Measurements from ENCODE around the gene LRRC3C.

The LRRC3C gene

DNA sequence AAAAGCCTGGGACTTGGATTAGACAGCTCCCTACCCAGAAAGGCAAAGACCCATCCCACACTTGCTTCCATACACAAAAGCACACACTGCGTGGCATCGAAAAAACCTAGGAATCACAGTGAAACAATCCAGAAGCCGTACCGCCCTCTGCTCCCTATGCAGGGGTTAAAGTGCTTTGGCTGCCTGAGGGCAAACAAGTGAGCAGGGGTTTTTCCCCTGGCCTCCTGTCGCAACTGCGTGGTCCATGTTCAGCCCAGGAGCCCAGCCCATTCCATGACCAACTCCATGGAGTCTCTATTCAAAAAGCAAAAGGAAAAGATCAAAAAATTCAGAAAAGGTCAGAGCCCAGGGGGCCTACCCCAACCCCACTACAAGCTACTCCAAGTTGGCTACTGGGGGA, 5.5 kb upstream of the LRRC3C start:
- in situ Hi-C loops (cut with HindIII; ENCODE audit: low pct_ligation_motif_present, low pct_unique_long_range_greater_than_20kb, low sequenced_read_pairs) = no loop called here
- DNase-seq = no peak

DNA sequence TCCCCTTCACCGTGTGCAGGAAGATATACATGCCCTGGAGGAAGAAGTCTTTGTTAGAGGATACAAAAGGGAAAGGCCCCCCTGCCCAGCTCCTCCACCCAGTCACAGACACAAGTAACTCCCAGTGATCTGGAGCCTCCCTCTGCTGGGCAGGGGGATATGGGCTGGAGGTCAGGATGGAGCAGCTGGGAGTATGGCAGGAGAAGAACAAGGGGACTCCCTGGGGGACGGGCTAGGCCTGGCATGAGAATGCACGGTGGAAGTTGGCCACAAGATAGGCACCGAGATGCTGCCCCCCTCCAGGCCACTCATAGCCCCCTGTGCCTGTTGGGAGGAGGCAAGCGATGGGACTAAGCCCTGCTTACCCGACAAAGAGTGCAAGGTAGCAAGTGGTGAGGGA, 4.3 kb upstream of the LRRC3C start:
- in situ Hi-C loops (cut with HindIII; ENCODE audit: low pct_ligation_motif_present, low pct_unique_long_range_greater_than_20kb, low sequenced_read_pairs) = no loop called here
- no peak for DNase-seq

DNA sequence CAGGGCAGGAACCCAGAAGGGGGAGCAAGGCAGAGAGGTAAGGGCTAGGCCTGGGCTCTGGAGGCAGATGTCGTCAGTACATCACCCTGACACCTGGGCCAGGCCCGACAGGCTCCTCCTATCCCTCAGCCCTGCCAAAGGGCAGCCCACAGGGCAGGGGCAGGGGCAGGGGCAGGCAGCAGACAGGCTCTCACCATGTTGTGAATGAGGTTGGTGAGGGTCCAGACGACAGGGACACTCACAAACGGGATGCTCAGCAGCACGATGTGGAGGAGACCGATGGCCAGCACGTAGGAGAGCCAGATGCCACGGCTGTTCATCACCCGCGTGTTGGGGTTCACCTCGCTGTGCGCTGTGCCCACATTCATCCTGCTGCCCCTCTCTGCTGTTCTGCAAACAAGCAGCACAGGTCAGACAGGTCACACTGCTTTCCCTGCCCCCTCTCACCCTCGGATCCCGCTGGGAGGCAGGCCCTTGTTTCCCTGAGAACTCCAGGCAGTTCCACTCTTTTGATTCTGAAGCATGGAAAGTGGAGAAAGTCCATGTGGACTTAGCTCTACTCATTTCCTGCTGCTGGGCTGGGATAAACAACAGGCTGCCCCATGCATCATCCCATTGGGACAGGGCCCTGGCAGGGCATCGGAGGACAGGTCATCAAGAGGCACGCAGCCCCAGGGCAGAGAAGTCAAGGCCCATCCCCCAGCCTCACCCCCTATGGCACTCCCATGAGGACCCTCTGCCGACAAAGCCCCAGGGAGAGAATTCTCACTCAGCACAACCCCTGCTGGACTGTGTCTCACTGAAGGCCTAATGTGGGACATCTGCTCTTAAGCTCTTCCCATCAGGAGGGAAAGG, 3.5 kb upstream of the LRRC3C start:
- DNase-seq = no peak
- in situ Hi-C loops (cut with HindIII; ENCODE audit: low pct_ligation_motif_present, low pct_unique_long_range_greater_than_20kb, low sequenced_read_pairs) = no loop called here

DNA sequence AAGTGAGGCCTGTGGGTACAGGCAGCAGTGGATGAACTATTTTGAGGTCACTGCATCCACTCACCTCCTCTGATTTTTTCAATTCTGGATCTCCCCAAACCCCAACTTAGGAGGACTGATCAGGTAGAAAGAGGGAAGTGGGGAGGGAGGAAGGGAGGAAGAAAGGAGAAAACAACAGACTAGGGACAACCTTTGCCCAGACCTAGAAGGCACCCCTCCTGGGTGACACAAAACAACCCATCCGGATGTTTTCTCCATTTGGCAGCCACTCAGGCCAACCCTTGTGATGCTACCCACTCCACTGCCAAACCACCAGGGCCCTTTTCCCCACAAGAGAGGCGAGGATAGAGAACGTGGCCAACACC, 2.9 kb upstream of the LRRC3C start:
- in situ Hi-C loops (cut with HindIII; ENCODE audit: low pct_ligation_motif_present, low pct_unique_long_range_greater_than_20kb, low sequenced_read_pairs) = no loop called here
- DNase-seq = no peak

DNA sequence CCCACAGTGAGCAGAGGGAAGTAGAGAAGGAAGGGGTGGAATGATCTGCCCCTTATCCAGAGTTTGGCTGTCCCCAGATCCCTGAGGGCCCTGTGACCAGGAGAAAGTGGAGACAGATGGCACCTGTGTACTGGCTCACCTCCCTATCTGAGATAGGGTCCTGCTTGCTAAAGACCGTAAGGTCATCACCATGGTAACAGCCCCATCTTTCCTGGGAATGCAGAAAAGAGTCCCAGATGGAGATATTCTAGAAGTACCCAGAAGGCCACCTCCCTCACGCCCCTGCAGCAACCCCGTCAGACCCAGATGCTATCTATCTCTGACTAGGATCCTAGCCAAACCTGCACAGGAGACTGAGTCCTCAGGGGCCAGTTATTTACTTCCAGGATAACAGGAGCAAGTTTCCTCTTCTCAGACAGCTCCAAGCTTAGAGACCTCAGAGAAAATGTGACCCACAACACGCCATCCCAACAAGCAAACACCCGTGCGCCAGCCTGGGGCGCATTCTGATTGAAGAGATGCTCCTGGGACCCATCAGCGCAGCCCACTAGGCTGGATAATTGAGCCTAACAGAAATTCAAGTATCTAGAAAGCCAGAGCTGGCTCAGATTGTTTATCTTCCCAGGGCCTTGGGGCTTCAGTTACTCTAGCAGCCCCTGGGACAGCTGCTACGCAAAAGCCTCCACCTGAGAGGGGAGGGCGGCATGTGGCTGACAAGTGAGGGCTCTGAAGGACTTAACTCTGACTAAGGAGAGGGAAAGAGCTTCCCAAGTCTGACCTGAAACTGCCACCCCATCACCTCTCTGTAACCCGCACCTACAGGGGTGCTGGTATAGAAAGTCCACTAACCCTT, 2.0 kb upstream of the LRRC3C start:
- in situ Hi-C loops (cut with HindIII; ENCODE audit: low pct_ligation_motif_present, low pct_unique_long_range_greater_than_20kb, low sequenced_read_pairs) = no loop called here
- DNase-seq = no peak

DNA sequence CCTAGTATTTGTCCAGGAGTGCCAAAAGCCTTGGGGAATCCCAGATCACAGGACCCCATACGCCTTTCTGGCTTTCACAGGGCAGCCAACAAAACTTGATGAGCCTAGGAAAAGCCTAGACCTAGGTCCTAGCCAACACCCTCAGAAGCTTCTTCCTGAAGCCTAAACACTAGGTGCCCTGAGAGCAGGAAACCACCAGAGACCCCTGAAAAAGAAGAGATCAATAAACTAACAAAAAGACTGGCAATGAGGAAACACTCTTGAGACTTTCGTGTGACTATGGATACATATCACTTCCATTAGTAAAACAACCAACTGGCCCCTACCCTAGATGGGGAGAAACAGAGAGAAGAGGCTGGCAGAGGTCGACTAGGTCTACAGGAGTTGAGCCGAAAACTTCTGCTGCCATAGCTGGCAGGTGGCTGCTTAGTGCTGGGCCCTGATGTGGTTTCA, 1.4 kb upstream of the LRRC3C start:
- in situ Hi-C loops (cut with HindIII; ENCODE audit: low pct_ligation_motif_present, low pct_unique_long_range_greater_than_20kb, low sequenced_read_pairs) = no loop called here

DNA sequence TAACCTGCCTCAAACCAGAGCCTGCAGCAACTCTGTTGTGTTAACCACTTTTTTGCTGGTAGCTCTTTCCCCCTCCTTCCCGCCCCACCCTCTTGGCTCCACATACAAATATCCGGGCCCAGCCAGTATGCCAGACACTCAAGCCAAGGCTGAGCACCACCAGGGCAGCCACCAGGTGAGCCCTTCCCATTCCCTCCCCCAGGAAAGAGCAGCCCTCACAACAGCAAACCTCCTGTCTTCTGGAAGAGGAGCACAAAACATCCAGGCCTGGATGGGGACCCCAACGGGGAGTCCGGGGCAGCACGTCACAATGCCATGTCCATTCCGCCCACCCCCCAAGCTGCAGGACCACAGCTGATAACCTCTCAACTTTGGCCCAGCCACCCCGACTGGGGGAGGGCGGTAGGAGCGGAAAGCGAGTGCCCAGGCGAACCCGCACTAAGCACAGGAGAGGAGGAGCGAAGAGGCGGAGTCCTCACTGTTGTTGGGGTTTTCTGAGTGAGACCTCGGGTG, 888 bp upstream of the LRRC3C start:
- in situ Hi-C loops (cut with HindIII; ENCODE audit: low pct_ligation_motif_present, low pct_unique_long_range_greater_than_20kb, low sequenced_read_pairs) = no loop called here
- peak; percentile 27 for DNase-seq

More for the DNA sequence above, 1.4 kb upstream of the LRRC3C start:
- DNase-seq = no peak

DNA sequence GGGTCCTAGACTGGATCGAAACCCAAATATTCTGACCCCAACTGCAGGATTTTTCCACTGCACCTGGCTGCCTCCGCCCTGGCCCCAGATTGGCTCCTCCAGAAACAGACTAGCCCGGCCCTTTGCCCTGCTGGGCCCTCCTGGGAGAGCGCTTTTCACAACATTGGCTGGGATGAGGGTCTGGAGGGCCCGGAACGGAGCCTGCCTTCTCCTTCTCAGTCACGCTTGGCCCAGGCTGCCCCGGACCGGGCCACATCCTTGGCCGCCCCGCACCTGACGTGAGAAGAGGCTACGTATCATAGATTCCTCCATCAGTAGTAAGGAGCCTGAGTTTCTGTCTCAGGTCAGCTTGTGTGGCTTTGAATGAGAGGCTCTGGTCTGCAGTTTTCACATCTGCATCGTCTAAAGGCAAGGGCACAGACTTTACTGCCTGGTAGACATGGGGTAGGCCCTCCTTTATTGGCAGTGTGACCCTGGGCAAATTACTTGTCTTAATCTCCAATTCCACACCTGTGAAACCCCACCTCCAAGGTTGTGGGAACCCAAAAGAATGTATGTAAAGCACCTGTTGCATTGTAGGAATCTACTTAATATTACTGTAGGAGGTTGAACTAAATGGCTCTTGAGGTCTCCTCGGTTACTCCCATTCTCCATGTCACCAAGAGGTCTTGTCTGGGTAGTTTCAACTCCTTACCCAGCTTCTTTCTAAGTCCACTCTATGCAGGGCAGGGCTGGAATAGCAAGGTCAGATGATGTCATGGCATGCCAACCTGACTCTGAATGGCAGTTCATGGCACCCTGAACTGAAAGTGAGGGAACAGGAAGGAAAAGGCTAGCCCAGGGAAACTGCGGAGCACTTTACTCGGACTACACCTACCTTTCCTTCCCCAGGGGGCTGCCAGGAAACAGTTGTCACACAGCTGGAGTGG, 661 bp downstream of the LRRC3C start:
- in situ Hi-C loops (cut with HindIII; ENCODE audit: low pct_ligation_motif_present, low pct_unique_long_range_greater_than_20kb, low sequenced_read_pairs) = no loop called here
- DNase-seq = peak; percentile 49

DNA sequence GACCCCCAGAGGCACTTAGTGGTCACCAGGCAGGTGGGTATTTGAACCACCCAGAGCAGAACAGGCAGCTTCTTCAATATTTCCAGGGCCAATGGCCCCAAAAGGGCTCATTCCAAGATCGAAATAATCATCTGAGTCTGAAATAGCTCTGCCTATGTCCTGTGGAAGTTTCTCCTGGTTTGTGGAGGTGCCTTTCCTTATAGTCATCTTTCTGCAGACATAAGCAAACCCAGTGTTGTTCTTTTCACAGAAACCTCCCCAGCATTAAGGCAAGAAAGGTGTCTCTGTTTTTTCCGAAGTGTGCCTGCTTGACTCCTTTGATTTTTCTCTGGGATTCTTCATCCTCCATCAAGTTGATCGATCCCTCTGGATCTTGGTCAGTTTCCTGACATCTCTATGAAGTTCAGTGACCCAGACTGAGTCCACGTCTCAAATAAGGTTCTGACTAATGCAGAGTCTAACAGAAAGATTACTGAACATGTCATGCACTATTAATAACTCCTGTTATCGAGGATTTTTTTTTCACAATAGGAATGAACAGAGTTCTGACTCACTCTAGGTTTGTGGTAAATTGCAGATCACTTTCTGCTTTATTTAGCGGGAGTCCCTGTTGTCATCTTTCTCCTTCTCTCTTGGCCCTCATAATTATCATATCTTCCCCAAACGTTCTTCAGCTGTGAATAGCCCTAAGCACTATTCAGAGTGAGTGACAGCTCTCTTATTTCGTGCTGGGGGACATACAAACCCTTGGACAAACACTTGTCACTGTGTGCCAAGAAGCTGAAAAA, 1.5 kb downstream of the LRRC3C start:
- in situ Hi-C loops (cut with HindIII; ENCODE audit: low pct_ligation_motif_present, low pct_unique_long_range_greater_than_20kb, low sequenced_read_pairs) = no loop called here
- DNase-seq = peak; percentile 92

DNA sequence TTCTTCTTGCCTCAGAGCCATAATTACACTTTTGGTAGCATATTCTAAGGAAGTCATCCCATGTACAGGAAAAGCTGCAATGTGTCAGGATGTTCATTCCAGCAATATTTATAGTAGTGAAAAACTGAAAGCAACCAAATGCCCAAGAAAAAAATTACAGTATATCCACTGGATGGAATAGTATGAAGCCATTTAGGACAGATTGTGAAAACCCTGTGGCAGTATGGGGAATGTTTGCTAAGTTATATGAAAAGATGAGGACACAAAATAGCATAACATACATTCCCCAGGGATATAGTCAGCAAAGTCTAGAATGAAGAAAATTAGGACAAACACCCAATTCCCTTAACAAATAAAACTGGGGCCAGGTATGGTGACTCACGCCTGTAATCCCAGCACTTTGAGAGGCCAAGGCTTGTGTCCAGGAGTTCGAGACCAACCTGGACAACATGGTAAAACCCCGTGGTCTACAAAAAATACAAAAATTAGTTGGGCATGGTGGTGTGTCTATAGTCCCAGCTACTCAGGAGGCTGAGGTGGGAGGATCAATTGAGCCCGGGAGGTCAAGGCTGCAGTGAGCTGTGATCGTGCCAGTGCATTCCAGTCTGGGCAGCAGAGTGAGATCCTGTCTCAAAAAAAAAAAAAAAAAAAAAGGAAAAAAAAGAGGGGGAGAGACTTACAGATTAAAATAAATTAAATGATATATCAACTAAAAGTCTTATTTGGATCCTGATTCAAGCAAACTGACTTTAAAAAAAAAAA, 2.3 kb downstream of the LRRC3C start:
- DNase-seq = peak; percentile 40
- in situ Hi-C loops (cut with HindIII; ENCODE audit: low pct_ligation_motif_present, low pct_unique_long_range_greater_than_20kb, low sequenced_read_pairs) = no loop called here

DNA sequence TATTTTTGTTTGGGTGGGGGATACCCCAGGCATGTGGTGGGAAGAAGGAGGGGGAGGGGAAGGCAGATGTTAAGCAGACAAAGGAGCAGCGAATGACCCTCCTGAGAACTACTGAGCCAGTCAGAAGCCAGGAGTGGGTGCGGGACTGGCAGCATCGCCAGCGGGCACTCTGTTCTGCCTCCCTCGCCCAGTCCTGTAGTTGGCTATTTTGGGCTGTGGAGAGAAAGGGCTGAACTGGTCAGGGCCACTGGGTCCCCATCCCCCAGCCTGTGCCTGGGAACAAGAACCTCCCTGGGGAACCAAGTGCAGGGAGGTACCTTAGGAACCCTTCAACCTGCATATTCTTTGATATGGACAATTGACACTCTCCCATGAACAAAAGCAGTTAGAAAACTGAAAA, 6.4 kb downstream of the LRRC3C start:
- DNase-seq = no peak
- in situ Hi-C loops (cut with HindIII; ENCODE audit: low pct_ligation_motif_present, low pct_unique_long_range_greater_than_20kb, low sequenced_read_pairs) = no loop called here

DNA sequence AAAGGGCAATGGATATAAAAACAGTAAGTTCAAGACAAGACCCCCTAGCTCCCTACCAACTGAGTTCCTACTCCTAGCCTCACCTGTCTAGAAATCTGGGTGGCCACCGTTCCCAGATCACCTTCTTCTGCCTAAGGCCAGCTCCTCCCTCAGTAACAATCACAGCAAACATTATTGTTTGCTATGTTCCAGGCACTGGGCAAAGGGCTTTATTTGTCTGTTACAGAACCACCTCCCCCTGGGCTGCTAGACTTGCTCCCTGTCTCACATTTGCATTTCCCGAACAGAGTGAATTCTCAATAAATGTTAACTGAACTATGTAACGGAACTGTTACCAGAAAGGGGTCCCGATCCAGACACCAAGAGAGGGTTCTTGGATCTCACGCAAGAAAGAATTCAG, 6.8 kb downstream of the LRRC3C start:
- in situ Hi-C loops (cut with HindIII; ENCODE audit: low pct_ligation_motif_present, low pct_unique_long_range_greater_than_20kb, low sequenced_read_pairs) = no loop called here
- DNase-seq = no peak

DNA sequence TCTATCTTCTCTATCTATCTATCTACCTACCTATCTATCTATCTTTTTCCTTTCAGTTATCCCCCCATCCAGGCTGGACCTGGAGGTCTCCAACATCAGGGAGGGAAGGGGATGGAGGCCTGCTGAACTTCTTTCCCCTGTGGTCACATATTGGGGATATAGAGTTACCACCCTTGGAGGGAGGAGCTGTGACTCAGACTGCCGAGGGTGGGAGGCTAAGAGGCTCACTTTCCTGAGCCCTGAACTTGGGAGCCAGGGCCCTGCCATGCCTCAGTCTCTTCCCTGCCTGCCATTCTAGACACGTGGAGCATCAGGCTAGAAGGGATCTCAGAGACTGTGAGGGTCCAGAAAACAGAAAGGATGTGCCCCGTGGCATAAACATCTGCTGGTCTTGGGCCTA, 8.4 kb downstream of the LRRC3C start:
- in situ Hi-C loops (cut with HindIII; ENCODE audit: low pct_ligation_motif_present, low pct_unique_long_range_greater_than_20kb, low sequenced_read_pairs) = no loop called here
- no peak for DNase-seq

DNA sequence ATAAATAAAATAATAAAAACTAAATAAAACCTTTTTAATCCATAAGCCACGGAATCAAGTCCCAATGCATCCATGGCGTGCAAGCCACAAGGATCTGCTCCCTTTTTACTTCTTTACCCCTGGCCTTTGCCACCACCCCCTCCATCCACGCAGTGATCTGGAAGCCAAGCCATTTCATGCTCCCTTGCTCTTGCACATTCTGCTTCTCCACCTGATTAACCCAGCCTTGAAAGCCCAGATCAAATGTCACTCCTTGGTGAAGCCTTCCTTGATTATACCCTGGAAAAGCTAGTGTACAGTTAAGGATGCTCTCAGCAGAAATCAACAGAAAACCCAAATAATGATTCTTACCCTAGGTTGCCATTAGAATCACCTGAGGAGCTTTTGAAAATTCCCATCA, 9.9 kb downstream of the LRRC3C start:
- no peak for DNase-seq
- in situ Hi-C loops (cut with HindIII; ENCODE audit: low pct_ligation_motif_present, low pct_unique_long_range_greater_than_20kb, low sequenced_read_pairs) = no loop called here

DNA sequence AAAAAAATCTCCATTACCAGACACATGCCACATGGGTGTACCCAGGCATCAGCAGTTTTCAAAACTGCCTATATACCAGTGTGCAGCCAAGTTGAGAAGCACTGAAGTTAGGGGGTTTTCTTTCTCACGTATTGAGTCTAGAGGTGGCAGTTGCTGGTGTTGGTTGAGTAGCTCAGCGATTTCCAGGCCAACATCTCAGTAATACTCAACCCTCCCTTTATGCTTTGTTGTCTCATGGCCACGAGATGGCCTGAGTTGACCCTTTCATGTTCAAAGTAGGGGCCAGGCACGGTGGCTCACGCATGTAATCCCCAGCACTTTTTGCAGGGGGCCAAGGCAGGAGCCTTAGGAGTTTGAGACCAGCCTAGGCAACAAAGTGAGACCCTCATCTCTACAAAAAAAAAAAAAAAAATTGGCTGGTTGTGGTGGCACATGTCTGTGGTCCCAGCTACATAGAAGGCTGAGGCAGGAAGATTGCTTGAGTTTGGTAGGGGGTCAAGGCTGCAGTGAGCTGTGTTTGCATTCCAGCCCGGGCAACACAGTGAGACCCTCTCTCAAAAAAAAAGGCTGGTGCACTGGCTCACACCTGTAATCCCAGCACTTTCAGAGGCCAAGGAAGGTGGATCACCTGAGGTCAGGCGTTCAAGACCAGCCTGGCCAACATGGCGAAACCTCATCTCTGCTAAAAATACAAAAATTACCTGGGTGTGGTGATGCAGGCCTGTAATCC, 10.8 kb downstream of the LRRC3C start:
- in situ Hi-C loops (cut with HindIII; ENCODE audit: low pct_ligation_motif_present, low pct_unique_long_range_greater_than_20kb, low sequenced_read_pairs) = no loop called here

DNA sequence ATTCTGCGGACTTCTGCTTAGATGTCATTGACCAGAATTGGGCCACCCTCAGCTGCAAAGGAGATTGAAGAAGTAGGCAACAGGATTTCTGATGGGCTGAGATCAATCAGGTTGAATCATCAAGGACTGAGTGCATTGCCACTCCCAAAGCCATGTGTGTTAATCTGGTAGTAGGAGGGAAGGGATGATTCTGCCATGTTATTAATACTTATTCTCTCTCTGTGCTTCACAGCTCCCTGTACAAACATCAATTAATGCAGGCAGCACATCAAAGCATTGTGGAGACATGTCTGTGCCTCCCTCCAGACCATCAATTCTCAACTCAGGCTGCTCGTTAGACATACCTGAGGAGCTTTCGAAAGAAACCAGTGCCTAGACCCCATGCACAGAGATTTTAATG, 11.6 kb downstream of the LRRC3C start:
- DNase-seq = no peak
- in situ Hi-C loops (cut with HindIII; ENCODE audit: low pct_ligation_motif_present, low pct_unique_long_range_greater_than_20kb, low sequenced_read_pairs) = no loop called here

More for the DNA sequence above, 10.8 kb downstream of the LRRC3C start:
- DNase-seq = no peak
